SK-N-SH (cell line): ENCODE results near the gene HIPK2. TPM values are rescaled to one million over a fixed set of nuclear protein-coding genes. Genes with fewer than 3 reads are reported as not detected.

Experiments
- CTCF ChIA-PET: fragments of 300-600, 350-600 bp; formaldehyde crosslinking; extraction: SDS; loops from one replicate; lab custom pipeline; 2021; lab: Yijun Ruan, JAX
- POLR2A ChIA-PET: fragments of 350-600 bp; sonication (Branson Sonifier 250); formaldehyde crosslinking; extraction: SDS; loops from one replicate; lab custom pipeline; 2020; ENCODE audit warnings: antibody characterized with exemption, inconsistent platforms; lab: Yijun Ruan, JAX
- DNase-seq: peaks from one replicate; pipeline ENCODE4 v3.0.0; 2012
- H2AFZ ChIP-seq: fragments of 200-600 bp; sonication (generic); 2 replicates; pipeline ENCODE4 v1.8.1; 2016; ENCODE audit warnings: antibody characterized with exemption, mild to moderate bottlenecking, low read depth
- H3F3A ChIP-seq: fragments of 200-600 bp; sonication (generic); replicated peaks from 2 replicates; pipeline ENCODE3; 2016; ENCODE audit warnings: antibody characterized with exemption, mild to moderate bottlenecking; ENCODE audit not compliant: insufficient read depth
- H3K27ac ChIP-seq, 2 experiments: fragments of 200-500 bp in 1 of 2; fragments of 200-600 bp in 1 of 2; sonication (Bioruptor generic) in 1 of 2; sonication (generic), shearing (Covaris generic) in 1 of 2; 2 replicates each; pipeline versions ENCODE4 v1.5.1 to v1.6.1; 2014 to 2016; ENCODE audit warnings: low read depth in 2 of 2, inconsistent platforms in 1 of 2, low read length in 1 of 2, mild to moderate bottlenecking in 1 of 2, mixed read lengths in 1 of 2
- H3K27me3 ChIP-seq: fragments of 200-600 bp; sonication (generic), shearing (Covaris generic); 2 replicates; pipeline ENCODE4 v1.6.1; 2016; ENCODE audit warnings: mixed run types; ENCODE audit not compliant: insufficient read depth
- H3K36me3 ChIP-seq, 2 experiments: fragments of 200-500 bp in 1 of 2; fragments of 200-600 bp in 1 of 2; sonication (Bioruptor generic) in 1 of 2; sonication (generic) in 1 of 2; replicated peaks in 1 of 2; 2 replicates each; pipeline versions ENCODE3 to v1.5.1; 2014 to 2016; ENCODE audit warnings: low read length in 1 of 2, mild to moderate bottlenecking in 1 of 2; ENCODE audit not compliant: insufficient read depth in 2 of 2, control insufficient read depth in 1 of 2
- H3K4me1 ChIP-seq, 2 experiments: fragments of 200-500 bp in 1 of 2; fragments of 200-600 bp in 1 of 2; sonication (Bioruptor generic) in 1 of 2; sonication (generic), shearing (Covaris generic) in 1 of 2; 2 replicates each; pipeline versions ENCODE4 v1.5.1 to v1.6.1; 2014 to 2016; ENCODE audit warnings: low read depth in 1 of 2, low read length in 1 of 2, mixed run types in 1 of 2; ENCODE audit not compliant: insufficient read depth in 2 of 2, control insufficient read depth in 1 of 2
- H3K4me2 ChIP-seq: fragments of 200-600 bp; sonication (generic), shearing (Covaris generic); 2 replicates; pipeline ENCODE4 v1.6.1; 2017; ENCODE audit warnings: mixed run types
- H3K4me3 ChIP-seq, 2 experiments: fragments of 200-500 bp in 1 of 2; fragments of 200-600 bp in 1 of 2; sonication (Bioruptor generic) in 1 of 2; sonication (generic), shearing (Covaris generic) in 1 of 2; 2 replicates each; pipeline versions ENCODE4 v1.5.1 to v1.8.1; 2014 to 2016; ENCODE audit warnings: low read depth in 2 of 2, inconsistent platforms in 1 of 2, low read length in 1 of 2, mild to moderate bottlenecking in 1 of 2, mixed read lengths in 1 of 2, moderate library complexity in 1 of 2
- H3K79me2 ChIP-seq: fragments of 200-600 bp; sonication (generic); 2 replicates; pipeline ENCODE4 v1.8.1; 2017; ENCODE audit warnings: mild to moderate bottlenecking; ENCODE audit not compliant: insufficient read depth
- H3K9ac ChIP-seq: fragments of 200-600 bp; sonication (generic); 2 replicates; pipeline ENCODE4 v1.6.1; 2017; ENCODE audit warnings: mixed run types
- H3K9me2 ChIP-seq: fragments of 200-600 bp; sonication (generic); 2 replicates; pipeline ENCODE4 v1.6.1; 2017; ENCODE audit warnings: mixed run types
- H3K9me3 ChIP-seq: fragments of 200-600 bp; sonication (generic); 2 replicates; pipeline ENCODE4 v1.6.1; 2017; ENCODE audit warnings: mixed run types, mild to moderate bottlenecking, moderate library complexity
- H4K20me1 ChIP-seq: fragments of 200-600 bp; sonication (generic); 2 replicates; pipeline ENCODE4 v1.6.1; 2017; ENCODE audit warnings: mild to moderate bottlenecking, mixed run types; ENCODE audit not compliant: insufficient read depth
- ELF1 ChIP-seq: IDR thresholded peaks from 2 replicates; pipeline ENCODE4 v1.4.0; 2012
- EZH2phosphoT487 ChIP-seq: fragments of 200-600 bp; sonication (generic); IDR thresholded peaks from 2 replicates; pipeline ENCODE4 v1.6.1; 2017; ENCODE audit warnings: low read depth, mixed run types, mild to moderate bottlenecking, antibody characterized with exemption, moderate library complexity, borderline replicate concordance
- FOSL2 ChIP-seq: IDR thresholded peaks from 2 replicates; pipeline ENCODE4 v1.4.0; 2012; ENCODE audit warnings: low read depth, mild to moderate bottlenecking, moderate library complexity, borderline replicate concordance
- GATA2 ChIP-seq: sonication (generic); formaldehyde crosslinking; IDR thresholded peaks from 2 replicates; pipeline ENCODE4 v1.5.0; 2020; ENCODE audit warnings: mild to moderate bottlenecking, missing genetic modification reagents
- IRF3 ChIP-seq: fragments of 150-350 bp; IDR thresholded peaks from 2 replicates; pipeline ENCODE4 v1.6.1; 2016; ENCODE audit warnings: mild to moderate bottlenecking, low read depth, low read length
- JUND ChIP-seq: IDR thresholded peaks from 2 replicates; pipeline ENCODE4 v1.4.0; 2012
- PBX3 ChIP-seq: IDR thresholded peaks from 2 replicates; pipeline ENCODE4; 2012
- POLR2AphosphoS5 ChIP-seq: IDR thresholded peaks from 2 replicates; pipeline ENCODE4 v1.6.1; 2012; ENCODE audit warnings: low read depth, low read length
- RFX5 ChIP-seq: IDR thresholded peaks from 2 replicates; pipeline ENCODE4 v1.6.1; 2012; ENCODE audit warnings: mild to moderate bottlenecking, improper control_type of control experiment, low read length
- SMC3 ChIP-seq: IDR thresholded peaks from 2 replicates; pipeline ENCODE4 v1.6.1; 2012; ENCODE audit warnings: low read depth, low read length, improper control_type of control experiment
- TCF12 ChIP-seq: IDR thresholded peaks from 2 replicates; pipeline ENCODE4 v1.4.0; 2012
- WGBS: methylation state at CpG from one replicate; pipeline ENCODE4 v1.1.6; 2017; ENCODE audit warnings: low lambda C conversion rate; 5-methylcytosine and 5-hydroxymethylcytosine counted together
- polyA plus RNA-seq, 3 experiments: library from polyadenylated mRNA; depleted of rRNA; stranded (reverse); fragments of >200 nt; gene quantifications; 2 replicates each; pipeline ENCODE4 v1.2.3, GENCODE V29; 2012

The HIPK2 gene
- polyA plus RNA-seq, 1 of the 3 experiments (the other 2 are of a cell fraction), result 14.2 TPM

GRCh38 chr7:139703487-139704307, 74.1 kb downstream of the HIPK2 start:
- H2AFZ ChIP-seq, result no peak overlapping the region
- H3K79me2 ChIP-seq, result peaks cover 62% of the 10 kb centered on the region
- H3K4me1 ChIP-seq, result peaks cover 0 to 16% of the 10 kb centered on the region in 2 experiments; a peak in 1 of 4 replicates
- no peak overlapping the region for H3K27ac ChIP-seq
- DNase-seq, result no peak
- POLR2A ChIA-PET, result no interaction called here
- H4K20me1 ChIP-seq, result peaks cover 88% of the 10 kb centered on the region
- CTCF ChIA-PET, result no interaction called here
- TF ChIP-seq RFX5 (no peak), GATA2 (CRISPR knock-in tag) (no peak), FOSL2 (no peak), EZH2phosphoT487 (no peak), POLR2AphosphoS5 (no peak), ELF1 (no peak), PBX3 (no peak)
- H3F3A ChIP-seq, result no peaks in the 10 kb centered on the region
- peaks cover 8 to 18% of the 10 kb centered on the region in 2 experiments for H3K36me3 ChIP-seq
- H3K27me3 ChIP-seq, result no peaks in the 10 kb centered on the region
- H3K4me3 ChIP-seq, result no peak overlapping the region
- H3K4me2 ChIP-seq, result no peak overlapping the region
- no peaks in the 10 kb centered on the region for H3K9me3 ChIP-seq
- 94% methylated on average over 5 of the region's 5 CpGs for WGBS
- no peaks in the 10 kb centered on the region for H3K9me2 ChIP-seq
- H3K9ac ChIP-seq, result no peak overlapping the region

DNA sequence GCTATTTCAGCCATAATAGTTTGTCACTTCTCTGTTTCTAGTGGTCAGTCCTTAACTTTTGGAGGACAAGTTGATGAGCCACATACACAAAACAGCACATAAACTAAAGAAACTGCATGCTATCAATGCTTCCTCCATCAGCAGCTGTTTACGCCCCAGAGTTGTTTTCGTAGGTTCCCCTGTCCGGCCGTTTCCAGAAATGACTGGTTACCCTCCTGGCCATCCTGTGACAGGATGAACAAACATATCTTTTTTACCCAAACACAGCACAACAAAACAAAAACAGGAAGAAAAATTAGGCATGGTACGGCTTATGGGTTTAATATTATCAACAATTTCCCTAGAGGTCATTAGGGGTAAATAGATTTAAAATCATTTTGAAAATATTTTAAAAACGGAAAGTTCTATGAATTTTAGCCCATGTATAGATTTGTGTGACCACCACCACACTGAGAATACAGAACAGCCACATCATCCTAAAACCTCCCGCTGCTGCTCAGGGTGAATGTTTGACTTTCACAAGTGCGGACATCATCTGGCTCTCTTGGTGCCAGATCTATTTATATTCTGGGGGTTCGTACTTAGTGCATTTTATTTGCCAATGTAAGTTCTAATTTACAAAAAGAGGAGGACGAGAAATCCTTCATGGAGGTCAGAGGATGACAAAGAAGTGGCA, 74.8 kb downstream of the HIPK2 start:
- Histone ChIP-seq H3K9ac (no peak overlapping the region), H3K4me1 (peaks cover 0 to 12% of the 10 kb centered on the region in 2 experiments; a peak in 1 of 4 replicates), H3K4me2 (no peak overlapping the region), H3K4me3 (no peak overlapping the region), H2AFZ (no peak overlapping the region), H3K9me3 (no peaks in the 10 kb centered on the region), H4K20me1 (peaks cover 87% of the 10 kb centered on the region), H3K79me2 (peaks cover 63% of the 10 kb centered on the region), H3F3A (no peaks in the 10 kb centered on the region), H3K9me2 (no peaks in the 10 kb centered on the region), H3K36me3 (peaks cover 10 to 25% of the 10 kb centered on the region in 2 experiments), H3K27me3 (no peaks in the 10 kb centered on the region), H3K27ac (no peak overlapping the region; a peak in 1 of 4 replicates)
- CTCF ChIA-PET, result interaction anchor here (0.7 to 1.8 kb wide), 4 partner anchors 18 to 58 kb away, joined by 3 to 9 read pairs (median 3); no protein-coding TSS in a partner anchor
- POLR2A ChIA-PET, result no interaction called here
- TF ChIP-seq TCF12 (no peak), JUND (no peak), SMC3 (no peak), IRF3 (no peak)
- no peak for DNase-seq
- 87% methylated on average over 10 of the region's 10 CpGs for WGBS
